Measurements from ENCODE around the gene RASGRP4. TPM values are rescaled to one million over a fixed set of nuclear protein-coding genes. Genes with fewer than 3 reads are reported as not detected.
"Not testable (repeated sequence)": the region's sequence is repeated elsewhere in the genome, so short reads cannot be mapped to it uniquely, and the experiment has no call there.

RASGRP4 gene
- polyA plus RNA-seq (2013, experiment 1 of 2; ENCODE audit: insufficient read length): 0.06 TPM
- polyA plus RNA-seq (2013, experiment 2 of 2; ENCODE audit: insufficient read length): 0.17 TPM

- no peak for DNase-seq
Measured at GRCh38 chr19:38425810-38426466, at the start of gene RASGRP4. TSS of gene RASGRP4 (minus strand) at chr19:38426219. CDS start at chr19:38426091, 128 bp downstream.

GRCh38 chr19:38475176-38475575, 49.2 kb upstream of the RASGRP4 start:
- DNase-seq: no peak

GRCh38 chr19:38473201-38473600, 47.2 kb upstream of the RASGRP4 start:
- no peak for DNase-seq

GRCh38 chr19:38472725-38473124, 46.7 kb upstream of the RASGRP4 start:
- DNase-seq: not testable (repeated sequence)

GRCh38 chr19:38470788-38471480, 44.9 kb upstream of the RASGRP4 start:
- DNase-seq: no peak

GRCh38 chr19:38469151-38469550, 43.1 kb upstream of the RASGRP4 start:
- DNase-seq: no peak

GRCh38 chr19:38467541-38468525, 41.8 kb upstream of the RASGRP4 start:
- no peak for DNase-seq

- DNase-seq: no peak
Measured at GRCh38 chr19:38466050-38466449, 40.0 kb upstream of the RASGRP4 start.

- no peak for DNase-seq
Measured at GRCh38 chr19:38464421-38465082, 38.5 kb upstream of the RASGRP4 start.

- no peak for DNase-seq
Measured at GRCh38 chr19:38463365-38463764, 37.3 kb upstream of the RASGRP4 start.

GRCh38 chr19:38458991-38459390, 33.0 kb upstream of the RASGRP4 start:
- DNase-seq: no peak

- no peak for DNase-seq
Measured at GRCh38 chr19:38457690-38458405, 31.8 kb upstream of the RASGRP4 start.

GRCh38 chr19:38457202-38457601, 31.2 kb upstream of the RASGRP4 start:
- no peak for DNase-seq

- peak; percentile 15 for DNase-seq
Measured at GRCh38 chr19:38455031-38455430, 29.0 kb upstream of the RASGRP4 start.

- DNase-seq: no peak
Measured at GRCh38 chr19:38453596-38453995, 27.6 kb upstream of the RASGRP4 start.

- no peak for DNase-seq
Measured at GRCh38 chr19:38452430-38453366, 26.7 kb upstream of the RASGRP4 start.

- DNase-seq: no peak
Measured at GRCh38 chr19:38451629-38452028, 25.6 kb upstream of the RASGRP4 start.

GRCh38 chr19:38451036-38451435, 25.0 kb upstream of the RASGRP4 start:
- DNase-seq: no peak

- DNase-seq: no peak
Measured at GRCh38 chr19:38449518-38449917, 23.5 kb upstream of the RASGRP4 start.

- DNase-seq: no peak
Measured at GRCh38 chr19:38448225-38448624, 22.2 kb upstream of the RASGRP4 start.

Data from fibroblast of skin of scalp (primary cell).